ENCODE results near the gene EPSTI1.
A peak's percentile ranks its signal among the peaks of the same experiment; 100 is the strongest.
"Not testable (repeated sequence)": the region's sequence is repeated elsewhere in the genome, so short reads cannot be mapped to it uniquely, and the experiment has no call there.

Gene EPSTI1, protein sequence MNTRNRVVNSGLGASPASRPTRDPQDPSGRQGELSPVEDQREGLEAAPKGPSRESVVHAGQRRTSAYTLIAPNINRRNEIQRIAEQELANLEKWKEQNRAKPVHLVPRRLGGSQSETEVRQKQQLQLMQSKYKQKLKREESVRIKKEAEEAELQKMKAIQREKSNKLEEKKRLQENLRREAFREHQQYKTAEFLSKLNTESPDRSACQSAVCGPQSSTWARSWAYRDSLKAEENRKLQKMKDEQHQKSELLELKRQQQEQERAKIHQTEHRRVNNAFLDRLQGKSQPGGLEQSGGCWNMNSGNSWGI

DNA sequence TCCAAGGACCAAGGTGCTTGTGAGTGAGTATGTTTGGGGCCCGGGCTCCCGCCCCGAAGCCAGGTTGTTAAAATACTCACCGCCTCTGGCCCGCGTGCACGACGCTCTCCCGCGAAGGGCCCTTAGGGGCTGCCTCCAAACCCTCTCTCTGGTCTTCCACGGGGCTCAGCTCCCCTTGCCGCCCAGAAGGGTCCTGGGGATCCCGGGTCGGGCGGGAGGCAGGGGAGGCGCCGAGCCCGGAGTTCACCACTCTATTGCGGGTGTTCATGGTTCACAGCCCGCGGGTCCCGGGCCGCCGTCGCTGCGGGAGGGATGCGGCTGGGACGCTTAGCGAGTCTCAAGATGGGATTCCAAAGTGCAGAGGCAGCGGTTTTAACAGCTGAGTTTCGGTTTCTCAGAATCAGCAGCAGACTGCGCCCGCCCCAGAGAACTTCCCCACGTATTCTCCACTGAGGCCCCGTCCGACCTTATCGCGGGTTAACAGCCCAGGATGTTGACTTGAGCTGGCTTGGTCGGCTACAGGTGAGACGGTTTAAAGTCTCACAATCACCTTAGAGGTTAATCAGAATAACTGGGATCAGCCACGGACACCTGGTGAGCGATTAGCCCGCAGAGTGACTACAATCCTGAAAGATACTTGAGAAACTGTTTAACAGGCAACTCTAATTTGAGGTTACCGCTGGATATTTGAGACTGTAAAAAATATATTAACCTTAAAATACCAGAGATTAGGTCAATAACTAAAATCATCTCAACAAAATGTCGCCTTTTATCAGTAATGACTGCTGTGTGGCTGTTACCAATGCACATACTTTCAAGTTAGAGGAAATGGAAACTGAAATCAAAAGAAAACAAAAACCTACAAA is at the start of gene EPSTI1:
EPSTI1 (minus strand) TSS at position 344 of the 866 bp plus-strand sequence; CDS start at position 268, 76 bp downstream.
- DNase-seq (ENCODE audit: low spot score), result peak; percentile 67

DNA sequence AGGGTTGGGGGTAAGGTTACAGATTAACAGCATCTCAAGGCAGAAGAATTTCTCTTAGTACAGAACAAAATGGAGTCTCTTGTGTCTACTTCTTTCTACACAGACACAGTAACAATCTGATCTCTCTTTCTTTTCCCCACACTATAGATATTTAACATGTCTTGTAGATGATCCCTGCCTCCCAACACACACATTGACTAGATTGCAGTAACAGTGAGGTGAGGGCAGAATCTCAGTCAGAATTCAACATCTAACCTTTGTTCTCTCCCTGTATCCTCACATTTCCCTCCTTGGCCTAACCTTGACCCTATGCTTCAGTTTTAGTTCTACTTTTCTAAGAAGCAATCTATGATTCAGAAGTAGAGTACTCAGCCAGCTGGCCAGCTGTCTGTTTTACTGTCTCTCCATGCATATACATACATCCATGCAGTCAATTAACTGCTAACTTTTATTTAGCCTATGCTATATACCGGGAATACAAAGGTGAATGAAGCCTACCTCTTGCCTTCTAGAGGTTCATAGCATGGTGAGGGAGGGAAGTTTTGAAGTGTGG is 49.4 kb upstream of the EPSTI1 start:
- no peak for DNase-seq (ENCODE audit: low spot score)

DNA sequence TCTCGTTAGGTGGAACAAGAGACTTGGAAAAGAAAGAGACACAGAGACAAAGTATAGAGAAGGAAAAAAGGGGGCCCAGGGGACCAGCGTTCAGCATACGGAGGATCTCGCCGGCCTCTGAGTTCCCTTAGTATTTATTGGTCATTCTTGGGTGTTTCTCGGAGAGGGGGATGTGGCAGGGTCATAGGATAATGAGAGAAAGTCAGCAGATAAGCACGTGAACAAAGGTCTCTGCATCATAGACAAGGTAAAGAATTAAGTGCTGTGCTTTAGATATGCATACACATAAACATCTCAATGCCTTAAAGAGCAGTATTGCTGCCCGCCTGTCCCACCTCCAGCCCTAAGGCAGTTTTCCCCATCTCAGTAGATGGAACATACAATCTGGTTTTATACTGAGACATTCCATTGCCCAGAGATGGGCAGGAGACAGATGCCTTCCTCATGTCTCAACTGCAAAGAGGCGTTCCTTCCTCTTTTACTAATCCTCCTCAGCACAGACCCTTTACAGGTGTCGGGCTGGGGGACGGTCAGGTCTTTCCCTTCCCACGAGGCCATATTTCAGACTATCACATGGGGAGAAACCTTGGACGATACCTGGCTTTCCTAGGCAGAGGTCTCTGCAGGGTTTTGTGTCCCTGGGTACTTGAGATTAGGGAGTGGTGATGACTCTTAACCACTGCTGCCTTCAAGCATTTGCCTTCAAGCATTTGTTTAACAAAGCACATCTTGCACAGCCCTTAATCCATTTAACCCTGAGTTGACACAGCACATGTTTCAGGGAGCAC is 48.7 kb upstream of the EPSTI1 start:
- not testable (repeated sequence) for DNase-seq (ENCODE audit: low spot score)

DNA sequence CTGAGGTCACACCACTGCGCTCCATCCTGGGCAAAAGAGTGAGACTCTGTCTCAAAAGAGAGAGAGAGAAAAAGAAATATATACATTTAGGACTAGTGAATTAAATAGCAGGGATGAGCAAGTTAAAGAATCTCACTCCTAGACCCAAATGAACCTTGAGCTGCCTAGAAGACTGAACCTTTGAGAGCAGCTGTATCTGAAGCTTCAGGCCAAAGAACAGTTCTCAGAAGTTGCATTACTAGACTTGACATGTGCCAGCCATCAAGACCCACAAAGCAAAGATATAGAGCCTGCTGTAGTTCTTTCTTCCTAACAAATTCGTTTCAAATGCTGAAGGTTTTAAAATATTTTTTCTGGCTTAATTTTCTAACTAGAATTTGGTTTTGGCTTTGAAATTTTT is 47.9 kb upstream of the EPSTI1 start:
- DNase-seq (ENCODE audit: low spot score), result no peak

DNA sequence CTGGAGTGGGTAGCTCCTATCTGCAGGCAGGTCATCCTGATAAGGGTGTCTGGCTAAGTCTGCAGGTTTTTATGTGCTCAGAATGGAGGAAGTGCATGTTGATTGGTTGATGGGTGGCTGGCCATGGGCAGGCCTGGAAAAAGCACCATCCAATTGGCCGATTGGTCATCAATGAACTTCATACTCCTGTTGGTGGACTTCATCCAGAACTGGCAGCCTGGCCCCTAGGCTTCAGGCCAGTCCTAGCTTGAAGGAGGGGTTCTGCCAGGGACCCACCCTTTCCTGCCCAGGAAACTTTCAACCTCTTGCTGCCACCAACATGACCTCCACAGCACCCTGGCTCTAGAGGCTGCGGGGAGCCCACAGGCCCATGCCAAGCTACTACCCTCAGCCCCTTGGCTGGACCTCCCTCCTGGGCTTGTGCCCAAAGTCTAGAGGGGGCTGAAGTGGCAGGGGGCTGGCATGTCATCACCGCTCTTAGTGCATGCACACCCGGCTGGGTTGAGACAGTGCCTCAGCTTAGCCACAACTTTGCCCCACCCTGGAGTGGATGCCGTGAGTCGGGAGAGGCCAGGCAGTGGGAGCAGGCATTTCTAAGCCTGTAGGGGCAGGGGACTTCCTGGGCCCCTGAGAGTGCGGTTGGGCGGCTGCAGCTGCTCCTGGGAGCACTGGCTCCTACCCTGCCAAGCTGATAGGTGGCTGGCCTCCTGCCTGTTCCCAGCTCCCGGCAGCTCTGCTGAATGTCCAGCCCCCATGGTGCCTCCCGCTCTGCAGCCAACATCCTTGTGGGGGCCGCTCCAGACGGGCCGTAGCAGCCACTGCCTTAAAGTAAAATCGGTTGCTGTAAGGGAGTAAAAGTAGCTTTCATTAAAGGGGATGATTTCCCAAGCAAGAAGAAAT is 44.6 kb upstream of the EPSTI1 start:
- no peak for DNase-seq (ENCODE audit: low spot score)

DNA sequence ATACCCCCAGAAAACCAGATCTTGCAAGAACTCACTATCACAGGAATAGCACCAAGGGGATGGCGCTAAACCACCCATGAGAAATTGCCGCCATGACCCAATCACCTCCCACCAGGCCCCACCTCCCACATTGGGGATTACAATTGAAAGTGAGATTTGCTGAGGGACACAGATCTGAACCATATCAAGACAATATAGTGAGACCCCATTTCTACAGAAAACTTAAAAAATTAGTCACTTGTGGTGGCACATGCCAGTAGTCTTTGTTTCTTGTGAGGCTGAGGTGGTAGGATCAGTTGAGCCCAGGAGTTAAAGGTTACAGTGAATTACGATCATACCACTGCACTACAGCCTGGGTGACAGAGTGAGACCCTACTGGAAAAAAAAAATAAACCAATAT is 41.0 kb upstream of the EPSTI1 start:
- no peak for DNase-seq (ENCODE audit: low spot score)

DNA sequence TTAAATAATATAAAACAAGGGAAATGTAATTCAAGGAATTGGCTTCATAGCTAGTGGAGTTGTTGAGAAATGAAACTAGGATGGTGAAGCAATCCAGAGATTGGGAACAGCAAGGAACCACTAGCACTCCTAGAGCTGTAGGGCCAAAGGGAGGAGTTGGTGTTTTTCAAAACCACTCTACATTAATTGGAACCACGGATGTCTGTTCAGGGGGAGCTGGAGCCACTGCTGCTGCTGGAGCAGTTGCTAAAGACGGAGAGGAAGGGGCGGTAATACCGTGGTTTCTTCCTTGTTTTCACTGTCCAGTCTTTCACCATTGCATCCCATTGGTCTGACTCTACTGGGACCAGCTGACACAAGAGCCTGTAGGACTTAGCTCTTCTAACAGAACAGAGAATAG is 39.8 kb upstream of the EPSTI1 start:
- no peak for DNase-seq (ENCODE audit: low spot score)

DNA sequence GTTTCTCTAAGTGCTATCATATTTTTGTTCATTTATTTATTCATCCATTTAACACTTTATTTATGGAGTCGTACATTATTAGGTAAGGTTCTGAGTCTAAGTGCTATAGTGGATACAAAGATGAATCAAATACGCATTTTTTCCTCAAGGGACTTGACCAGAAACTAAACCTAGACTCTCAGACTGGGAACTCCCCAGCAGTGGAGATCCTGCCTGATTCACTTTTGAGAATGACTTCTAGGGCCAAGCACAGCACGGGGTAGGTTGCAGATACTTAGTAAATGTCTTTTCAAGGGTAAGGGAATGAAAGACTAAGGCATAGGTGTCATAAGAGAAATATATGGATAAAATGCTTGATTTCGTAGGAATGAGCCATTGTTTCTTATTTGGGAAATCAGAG is 38.5 kb upstream of the EPSTI1 start:
- DNase-seq (ENCODE audit: low spot score), result no peak

DNA sequence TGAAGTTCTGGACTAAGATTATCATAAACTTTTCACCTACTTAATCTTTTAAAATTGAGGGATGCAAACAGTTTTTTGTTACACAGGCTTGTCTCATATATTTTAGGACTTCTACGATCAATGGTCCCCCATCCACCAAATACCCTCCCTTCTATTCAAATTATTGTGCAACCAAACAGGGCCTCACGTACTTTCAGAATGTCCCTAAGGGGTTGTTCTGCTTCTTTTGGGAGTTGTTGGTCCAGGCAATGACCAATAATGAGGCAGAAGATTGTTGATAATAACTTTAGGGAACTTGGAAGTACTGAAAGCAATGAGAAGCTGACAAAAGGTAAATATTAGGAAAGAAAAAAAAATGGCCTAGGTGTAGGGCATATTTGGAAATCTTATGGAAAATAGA is 34.2 kb upstream of the EPSTI1 start:
- no peak for DNase-seq (ENCODE audit: low spot score)

DNA sequence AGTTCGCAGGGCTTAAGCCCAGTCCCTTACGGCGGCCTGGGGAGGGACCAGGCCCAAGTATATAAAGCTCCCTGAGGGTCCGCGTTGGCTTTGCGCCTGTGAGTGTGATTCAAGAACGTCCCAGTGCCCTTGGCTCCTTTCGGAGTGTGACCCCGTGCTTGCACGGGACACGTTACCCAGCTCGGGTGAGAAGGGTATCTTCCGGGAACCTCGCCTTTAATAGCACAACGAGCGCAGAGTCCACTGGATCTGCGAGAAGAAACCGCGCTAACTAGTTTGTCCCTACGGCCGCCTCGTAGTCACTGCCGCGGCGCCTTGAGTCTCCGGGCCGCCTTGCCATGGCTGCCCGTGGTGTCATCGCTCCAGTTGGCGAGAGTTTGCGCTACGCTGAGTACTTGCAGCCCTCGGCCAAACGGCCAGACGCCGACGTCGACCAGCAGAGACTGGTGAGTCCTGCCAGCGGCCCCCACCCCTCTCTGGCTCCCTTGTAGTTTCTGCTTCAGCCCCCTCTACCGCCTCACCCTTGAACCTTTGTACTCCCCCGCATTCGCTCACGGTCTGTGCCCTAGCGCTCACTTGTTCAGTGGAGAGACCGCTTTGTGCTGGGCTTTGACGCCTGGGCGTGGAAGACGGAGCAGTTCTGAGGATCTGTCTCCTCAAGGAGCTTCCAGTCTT is 31.4 kb upstream of the EPSTI1 start, which contains the start of gene DNAJC15:
DNAJC15 (plus strand) TSS at position 298 of the 675 bp plus-strand sequence; CDS start at position 339, 41 bp downstream.
- peak; percentile 54 for DNase-seq (ENCODE audit: low spot score)

DNA sequence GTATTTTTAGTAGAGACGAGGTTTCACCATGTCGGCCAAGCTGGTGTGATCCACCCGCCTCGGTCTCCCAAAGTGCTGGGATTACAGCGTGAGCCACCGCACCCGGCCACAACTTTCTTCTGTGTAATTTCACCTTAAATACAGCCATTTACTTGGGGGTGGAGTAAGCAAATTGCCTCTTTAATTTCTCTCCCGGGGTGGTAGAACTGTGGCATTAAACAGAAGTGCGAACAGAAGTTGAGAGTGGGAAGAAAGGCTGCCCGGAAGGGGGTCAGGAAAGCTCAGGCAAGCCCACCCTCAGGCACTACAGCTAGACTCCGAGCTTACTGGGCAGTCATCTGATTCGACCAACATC is 30.9 kb upstream of the EPSTI1 start:
- no peak for DNase-seq (ENCODE audit: low spot score)

DNA sequence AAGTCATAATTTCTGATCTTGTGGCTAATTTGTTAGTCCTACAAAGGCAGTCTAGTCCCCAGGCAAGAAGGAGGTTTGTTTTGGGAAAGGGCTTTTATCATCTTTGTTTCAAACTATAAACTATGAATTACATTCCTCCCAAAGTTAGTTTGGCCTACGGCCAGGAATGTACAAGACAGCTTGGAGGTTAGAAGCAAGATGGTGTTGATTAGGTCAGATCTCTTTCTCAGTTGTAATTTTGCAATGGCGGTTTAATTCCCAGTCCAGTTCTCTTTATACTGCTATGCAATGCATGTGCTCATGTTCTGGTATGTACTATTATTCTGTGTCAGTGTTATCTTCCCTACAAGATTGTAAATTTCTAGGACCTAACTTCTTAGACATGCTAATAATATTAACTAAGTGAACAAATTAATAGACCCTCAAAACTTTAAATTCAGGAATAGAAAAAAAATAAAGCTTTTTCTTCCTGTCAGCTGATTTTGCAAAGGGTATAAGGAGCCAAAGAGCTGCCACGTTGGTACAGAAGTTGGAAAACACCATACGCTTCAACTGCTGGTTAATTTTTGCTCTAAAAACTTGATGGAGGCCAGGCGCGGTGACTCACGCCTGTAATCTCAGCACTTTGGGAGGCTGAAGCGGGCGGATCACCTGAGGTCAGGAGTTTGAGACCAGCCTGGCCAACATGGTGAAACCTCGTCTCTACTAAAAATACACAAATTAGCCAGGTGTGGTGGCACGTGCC is 30.1 kb upstream of the EPSTI1 start:
- DNase-seq (ENCODE audit: low spot score), result no peak

DNA sequence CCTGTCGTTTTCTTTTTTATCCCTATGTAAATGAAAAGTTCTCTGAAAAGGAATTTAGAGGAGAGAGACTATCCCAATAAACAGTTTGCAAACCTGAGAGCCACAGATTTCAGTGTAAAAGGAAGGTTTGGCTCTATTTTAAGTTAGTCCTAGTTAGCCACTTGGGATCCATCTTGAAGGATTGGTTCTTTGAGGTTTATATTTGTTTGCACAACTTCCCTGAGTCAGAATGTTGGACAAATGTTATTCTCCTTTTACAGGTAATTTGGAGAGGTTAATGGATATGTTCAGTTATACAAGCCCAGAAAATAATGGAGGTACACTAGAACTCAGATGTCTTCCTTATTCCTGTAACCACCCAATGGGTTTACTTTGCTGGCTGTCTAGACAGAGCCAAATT is 28.8 kb upstream of the EPSTI1 start:
- no peak for DNase-seq (ENCODE audit: low spot score)

DNA sequence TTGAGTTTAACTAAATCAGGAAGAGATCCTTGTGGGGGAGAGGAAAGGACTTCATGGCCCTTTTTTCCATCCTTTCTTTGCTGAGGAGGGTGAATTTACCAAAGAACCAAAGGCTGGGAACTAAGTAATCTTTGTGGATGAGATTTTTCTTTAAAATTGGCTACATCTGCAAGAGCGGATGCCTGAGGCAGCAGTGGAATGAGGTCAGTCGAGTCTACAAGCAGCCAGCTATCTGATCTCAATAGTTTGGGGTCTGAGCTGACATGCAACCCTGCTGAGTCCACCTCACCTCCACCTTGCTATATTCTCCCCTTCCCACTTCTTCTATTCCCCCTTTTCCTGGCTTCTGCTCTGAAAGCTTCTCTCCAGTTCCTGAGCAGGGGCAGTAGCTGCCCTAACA is 27.8 kb upstream of the EPSTI1 start:
- DNase-seq (ENCODE audit: low spot score), result no peak

DNA sequence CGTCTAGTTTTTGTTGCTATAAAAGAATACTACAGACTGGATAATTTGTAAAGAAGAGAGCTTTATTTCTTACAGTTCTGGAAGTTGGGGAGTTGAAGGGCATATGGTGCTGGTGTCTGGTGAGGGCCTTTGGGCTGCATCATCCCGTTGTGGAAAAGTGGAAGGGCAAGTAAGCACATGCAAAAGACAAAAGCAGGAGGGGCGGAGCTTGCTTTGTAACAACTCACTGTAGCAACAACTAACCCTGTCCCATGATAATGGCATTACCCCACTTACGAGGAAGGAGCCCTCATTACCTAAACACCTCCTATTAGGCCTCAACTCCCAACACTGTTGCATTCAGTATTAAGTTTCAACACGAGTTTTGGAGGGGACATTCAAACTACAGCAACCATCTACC is 24.2 kb upstream of the EPSTI1 start:
- no peak for DNase-seq (ENCODE audit: low spot score)

DNA sequence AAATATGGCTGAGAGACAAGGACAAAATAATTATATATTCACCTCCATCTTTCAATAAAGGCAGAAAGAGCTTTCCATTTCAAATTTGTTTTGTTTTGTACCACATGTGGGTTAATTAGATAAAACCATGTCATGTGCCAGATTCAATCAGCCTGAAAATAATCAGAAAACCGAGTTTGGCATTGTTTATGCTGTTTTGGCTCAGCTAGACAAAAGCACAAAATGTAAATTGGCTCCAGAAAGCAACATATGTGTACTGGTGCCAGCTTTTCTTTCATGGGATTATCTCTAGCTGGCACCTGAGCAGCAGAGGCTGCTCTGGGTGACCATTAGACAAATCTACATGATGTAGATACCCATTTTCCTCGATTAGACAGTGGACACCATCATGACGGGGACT is 22.1 kb upstream of the EPSTI1 start:
- DNase-seq (ENCODE audit: low spot score), result no peak

DNA sequence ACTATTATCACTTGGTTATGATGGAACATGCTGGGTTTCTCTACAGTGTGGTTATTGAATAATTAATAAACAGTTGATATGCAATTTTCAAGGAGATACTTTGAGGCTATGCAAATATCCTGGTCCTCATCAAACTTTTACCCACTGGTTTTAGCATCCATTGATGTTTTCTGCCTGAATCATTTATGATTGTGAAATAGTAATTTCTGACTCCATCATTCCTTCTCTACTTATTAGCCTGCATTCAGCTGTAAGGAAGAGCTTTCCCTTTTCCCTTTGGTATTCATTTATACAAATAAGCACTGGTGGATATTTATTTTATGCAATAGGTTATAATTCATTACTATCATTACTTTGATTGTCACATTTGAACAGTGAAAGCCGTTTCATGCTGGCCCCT is 17.5 kb upstream of the EPSTI1 start:
- DNase-seq (ENCODE audit: low spot score), result no peak

DNA sequence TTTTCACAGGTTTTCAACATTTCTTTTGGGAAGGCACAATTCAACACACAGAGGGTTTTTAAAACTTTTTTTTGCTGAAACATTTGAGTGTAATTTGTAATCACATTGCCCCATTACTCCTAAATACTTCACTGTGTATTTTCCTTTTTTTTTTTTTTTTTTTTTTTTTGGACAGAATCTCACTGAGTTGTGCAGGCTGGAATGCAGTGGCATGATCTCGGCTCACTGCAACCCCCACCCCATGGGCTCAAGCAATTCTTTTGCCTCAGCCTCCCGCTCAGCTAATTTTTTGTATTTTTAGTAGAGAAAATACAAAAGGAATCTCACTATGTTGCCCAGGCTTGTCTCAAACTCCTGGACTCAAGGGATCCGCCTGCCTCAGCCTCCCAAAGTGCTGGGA is 16.6 kb upstream of the EPSTI1 start:
- no peak for DNase-seq (ENCODE audit: low spot score)

DNA sequence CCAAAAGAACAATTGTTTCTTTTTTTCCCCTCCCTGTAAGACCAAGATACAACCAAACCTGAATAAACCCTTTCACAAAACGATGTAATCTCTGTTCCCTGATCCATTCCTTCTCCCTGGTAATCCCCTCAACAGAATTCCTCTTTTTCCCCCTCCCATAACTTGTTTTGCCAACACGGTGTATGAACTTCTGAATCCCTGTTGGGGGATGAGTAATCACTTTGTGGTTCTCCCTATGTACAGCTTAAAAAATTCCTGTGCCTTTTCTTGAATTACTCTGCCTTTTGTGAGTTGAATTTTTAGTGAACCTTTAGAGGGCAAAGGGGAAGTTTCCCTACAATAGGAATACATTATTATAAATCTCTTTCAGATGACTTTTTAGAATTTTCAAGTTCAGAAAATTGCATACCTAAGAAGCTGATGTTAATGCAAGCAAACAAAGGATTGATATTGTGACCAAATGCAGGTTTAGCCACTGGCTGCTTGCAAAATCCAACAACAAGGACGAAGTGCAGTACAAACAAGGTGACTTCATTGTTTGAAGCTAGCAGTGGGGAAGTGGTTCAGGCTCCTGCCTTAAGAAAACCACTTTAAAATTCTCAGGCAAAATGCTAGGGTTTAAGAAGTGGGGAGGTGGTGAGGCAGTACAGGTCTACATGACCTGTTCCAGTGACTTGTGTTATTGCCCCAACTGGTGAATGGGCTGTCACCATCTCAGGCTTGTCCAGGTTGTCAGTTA is 15.0 kb upstream of the EPSTI1 start:
- no peak for DNase-seq (ENCODE audit: low spot score)

Measured in hepatic stellate cell (primary cell).